Measurements from ENCODE around the gene LRRC8E.
"Not testable (repeated sequence)": the region's sequence is repeated elsewhere in the genome, so short reads cannot be mapped to it uniquely, and the experiment has no call there.

The LRRC8E gene

DNA sequence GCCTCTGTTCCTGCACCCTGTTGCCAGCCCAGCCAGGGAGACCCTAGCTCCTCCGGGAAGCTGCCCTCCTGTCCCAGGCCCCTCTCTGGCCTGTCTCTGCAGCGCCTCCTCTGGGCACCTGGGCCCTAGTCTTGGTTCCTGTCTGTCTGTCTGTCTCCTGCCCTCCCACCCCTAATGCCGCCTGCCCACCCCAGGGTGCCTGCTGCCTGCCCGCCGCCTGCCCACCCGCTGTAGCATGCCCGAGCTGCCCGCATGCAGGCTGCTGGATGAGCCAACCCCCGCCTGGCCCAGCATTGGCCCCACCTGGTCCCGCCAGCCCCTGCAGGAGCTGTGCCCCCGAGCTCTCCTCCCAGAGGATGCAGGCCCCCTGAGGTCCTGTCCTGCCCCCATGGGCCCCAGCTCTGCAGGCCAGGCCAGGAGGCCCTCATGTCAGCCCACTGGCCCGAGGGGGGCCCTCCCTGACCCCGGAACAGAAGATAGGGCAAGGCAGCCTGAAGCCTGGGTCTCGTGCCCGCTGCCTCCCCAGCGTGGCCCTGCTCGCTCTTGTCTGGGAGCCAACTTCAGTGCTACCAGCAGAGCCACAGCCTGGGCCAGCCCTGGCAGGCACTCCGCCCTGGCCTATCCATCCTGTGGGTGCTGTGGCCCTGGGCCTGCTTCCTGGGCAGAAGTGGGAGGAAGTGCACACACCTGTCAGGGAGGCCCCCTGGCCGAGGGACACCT is 20.6 kb downstream of the LRRC8E start:
- no peak for DNase-seq (ENCODE audit: low read depth)

DNA sequence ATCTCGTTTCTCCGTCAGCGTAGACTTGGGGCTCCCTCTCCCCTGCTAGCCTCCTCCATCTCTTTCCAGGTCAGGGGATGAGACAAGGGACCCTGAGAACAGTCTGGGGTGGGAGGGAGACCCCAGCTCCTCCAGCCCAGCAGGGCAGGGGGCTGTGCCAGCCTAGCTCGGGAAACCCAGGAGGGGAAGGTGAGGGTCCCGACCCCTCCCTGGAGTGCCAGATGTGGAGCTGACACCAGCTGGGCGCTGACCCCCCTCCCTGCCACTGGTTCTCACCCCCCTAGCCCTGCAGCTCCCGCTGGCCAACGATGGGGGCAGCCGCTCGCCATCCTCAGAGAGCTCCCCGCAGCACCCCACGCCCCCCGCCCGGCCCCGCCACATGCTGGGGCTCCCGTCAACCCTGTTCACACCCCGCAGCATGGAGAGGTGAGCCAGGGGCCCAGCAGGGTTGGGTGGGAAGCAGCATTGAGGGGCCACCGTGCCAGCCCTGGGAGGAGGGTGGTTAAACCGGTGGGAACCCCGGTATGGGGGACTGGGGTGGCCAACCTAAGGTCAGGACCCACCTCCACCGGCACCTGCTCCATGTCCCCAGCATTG is 21.3 kb downstream of the LRRC8E start:
- DNase-seq (ENCODE audit: low read depth): no peak

- DNase-seq (ENCODE audit: low read depth): no peak
Observed at GRCh38 chr19:7910321-7911161, 22.2 kb downstream of the LRRC8E start.

DNA sequence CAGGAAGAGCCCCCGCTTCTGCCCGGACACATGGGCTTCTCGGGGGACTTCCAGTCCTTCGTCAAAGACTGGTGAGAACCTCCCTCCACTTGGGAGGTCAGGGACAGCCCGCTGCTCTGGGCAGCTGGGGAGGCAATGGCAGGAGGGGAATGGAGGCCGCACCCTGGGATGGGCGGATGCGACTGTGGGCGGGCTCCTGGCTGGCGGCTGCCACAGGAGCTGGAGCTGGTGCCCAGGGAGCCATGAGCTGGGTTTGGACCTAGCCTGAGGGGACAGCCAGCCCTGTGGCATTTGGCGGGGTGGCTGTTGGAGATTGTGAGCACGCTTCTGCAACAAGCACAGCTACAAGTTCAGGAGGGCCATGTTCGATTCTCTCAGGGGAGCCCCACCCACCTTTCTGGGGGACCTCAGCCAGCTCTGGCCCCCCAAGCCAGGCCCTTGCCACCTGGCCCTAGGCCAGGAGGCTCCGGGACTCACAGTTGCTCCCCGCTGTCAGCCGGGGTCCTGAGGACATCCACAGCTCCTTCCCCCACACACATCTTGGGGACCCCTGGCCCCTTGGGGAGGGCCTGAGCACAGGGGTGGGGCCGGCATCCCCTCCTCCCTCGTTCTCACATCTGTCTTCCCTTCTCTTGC is 23.3 kb downstream of the LRRC8E start:
- DNase-seq (ENCODE audit: low read depth): no peak

DNA sequence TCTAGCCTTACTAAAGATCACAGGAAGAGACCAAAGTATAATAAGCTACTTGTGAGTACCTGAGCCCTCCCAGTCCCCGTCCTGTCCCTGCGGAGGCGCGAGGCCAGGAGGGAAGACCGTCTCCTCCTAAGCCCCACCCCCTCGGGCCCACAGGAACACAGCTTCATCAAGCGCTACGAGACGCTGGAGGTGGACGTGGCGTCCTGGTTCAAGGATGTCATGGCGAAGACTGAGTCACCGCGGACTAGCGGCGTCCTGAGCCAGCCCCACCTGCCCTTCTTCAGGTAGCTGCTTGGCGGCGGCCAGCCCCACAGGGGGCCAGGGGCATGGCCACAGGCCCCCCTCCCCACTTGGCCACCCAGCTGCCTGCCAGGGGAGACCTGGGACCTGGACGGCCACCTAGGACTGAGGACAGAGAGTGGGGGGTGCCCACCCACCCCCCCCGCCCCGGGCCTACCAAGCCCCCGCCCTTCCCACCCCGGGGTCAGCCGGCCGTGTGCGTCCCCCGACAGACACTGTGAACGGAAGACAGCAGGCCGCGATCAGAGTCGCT is 23.9 kb downstream of the LRRC8E start:
- DNase-seq (ENCODE audit: low read depth): no peak

DNA sequence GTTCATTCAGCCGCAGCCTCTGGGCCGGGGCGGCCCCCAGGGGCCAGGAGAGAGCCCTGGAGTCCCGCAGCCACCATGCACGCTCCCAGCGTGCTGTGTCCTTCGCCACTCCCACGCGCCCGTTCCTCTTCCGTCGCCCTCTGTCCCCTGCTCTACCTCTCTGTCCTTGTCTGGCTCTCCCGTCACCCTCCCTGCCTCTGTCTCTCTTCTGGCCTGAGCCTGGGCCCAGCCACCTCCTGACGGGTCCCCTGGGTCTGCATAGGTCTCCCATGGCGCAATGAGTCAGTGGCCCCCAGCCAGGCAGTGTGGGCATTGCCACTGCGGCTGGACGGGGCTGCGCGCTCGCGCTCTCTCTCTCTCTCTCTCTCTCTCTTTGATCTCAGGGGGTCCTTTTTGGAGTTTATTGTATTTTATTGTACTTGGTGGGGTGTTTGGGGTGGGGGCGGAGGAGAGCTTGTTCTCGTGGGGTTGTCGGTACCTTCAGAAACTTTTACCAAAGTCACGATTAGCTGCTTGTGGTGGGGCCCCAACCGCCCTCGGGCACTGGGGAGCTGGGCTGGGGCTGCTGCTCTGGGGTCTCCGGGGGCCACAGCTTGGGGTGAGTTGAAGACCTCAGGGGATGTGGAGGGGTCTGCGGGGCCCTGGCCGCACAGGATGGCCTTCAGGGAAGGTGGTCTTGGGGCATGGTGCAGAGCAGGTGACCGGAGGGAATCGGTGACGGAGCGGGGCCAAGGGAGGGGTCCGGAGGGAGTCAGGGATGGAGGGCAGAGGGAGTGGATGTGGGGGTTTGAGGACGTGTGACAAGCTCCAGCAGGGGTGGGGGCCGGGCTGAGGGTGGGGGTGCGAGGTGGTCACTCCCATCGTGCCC is 24.6 kb downstream of the LRRC8E start:
- no peak for DNase-seq (ENCODE audit: low read depth)

- DNase-seq (ENCODE audit: low read depth): no peak
Observed at GRCh38 chr19:7913652-7914051, 25.3 kb downstream of the LRRC8E start.

DNA sequence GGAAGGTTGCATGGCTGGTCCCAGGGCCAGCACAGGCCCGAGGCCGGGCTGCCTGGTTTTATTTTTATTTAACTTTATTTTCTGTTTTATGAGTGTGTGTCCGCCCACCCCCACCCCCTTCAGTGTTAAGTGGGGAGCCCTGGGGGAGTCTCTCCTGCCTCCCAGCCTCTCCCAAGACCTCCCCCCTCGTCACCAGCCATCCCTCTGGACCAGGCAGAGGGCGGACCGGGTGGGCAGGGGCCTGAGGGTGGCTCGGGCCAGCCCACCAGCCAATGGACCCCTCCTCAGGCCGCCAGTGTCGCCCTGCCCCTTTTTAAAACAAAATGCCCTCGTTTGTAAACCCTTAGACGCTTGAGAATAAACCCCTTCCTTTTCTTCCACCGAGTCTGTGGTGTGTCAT is 25.8 kb downstream of the LRRC8E start:
- no peak for DNase-seq (ENCODE audit: low read depth)

DNA sequence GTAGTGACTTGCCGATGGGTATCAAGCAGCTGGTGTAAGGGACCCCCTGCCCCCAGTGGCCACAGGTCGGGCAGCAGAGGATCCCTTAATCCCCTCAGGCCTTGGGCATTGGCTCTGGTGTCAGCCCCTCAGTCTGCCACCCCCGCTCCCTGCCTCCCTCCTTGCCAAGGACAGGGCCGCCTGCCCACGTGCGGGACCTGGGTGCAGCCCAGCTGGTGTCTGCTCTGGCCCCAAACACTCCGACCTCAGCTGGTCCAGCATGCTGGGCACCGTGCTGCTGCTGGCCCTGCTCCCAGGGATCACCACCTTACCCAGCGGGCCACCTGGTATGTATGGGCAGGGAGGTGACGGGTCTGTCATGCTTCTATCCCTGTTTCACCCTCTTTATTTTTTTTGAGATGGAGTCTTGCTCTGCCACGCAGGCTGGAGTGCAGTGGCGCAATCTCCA is 26.3 kb downstream of the LRRC8E start, which contains the start of gene TGFBR3L:
Gene TGFBR3L, plus strand, starts transcription at position 233 of the 448 bp plus-strand sequence.
- no peak for DNase-seq (ENCODE audit: low read depth)

DNA sequence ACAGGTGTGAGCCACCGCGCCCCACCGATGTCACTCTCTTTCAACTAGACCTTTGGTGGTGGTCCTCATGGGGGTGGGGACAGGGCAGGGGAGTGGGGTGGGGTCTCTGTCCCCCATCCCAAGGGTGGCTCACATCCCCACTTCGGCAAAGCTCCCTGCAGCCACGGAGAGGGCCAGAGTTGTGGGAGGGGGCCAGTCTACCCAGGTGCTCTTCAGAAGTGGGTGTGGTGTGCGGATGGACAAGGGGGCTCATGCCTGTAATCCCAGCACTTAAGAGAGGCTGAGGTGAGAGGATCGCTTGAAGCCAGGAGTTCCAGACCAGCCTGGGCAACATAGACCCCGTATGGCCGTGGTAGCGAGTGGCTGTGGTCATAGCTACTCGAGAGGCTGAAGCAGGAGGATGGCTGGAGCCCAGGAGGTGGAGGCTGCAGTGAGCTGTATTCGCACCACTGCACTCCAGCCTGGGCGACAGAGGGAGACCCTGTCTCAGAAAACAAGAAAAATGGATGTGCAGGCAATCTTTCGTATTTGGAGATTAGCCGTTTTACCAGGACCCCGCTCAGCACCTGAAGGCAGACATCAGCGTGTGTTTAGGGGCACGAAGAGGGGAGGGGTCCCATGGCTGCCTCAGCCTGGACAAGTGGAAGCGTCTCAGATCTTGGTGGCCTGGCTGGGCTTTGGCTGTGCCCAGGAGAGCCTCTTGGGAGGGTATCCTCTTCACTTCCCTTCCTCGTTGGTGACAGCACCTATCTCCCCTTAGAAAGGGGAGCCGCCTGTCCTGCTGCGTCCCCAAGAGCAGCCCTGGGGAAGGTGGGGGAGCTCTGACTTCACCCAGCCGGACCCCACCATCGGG is 27.2 kb downstream of the LRRC8E start:
- no peak for DNase-seq (ENCODE audit: low read depth)

- no peak for DNase-seq (ENCODE audit: low read depth)
Observed at GRCh38 chr19:7916103-7916954, 28.0 kb downstream of the LRRC8E start.

DNA sequence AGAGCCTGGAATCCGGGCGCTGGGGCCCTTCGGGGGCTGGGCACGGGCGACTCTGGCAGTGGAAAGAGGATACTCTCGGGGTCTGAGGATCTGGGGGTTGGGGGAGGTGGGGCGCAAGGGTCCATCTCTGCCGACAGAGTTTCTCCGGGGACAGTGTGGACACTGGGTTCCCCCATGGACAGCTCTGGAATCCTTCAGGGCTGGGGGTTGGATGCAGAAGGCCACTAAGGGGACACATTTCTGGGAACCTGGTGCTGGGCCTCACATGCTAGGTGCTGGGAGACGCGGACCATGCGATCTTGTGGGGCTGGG is 28.6 kb downstream of the LRRC8E start:
- no peak for DNase-seq (ENCODE audit: low read depth)

GRCh38 chr19:7917267-7918061 is 29.2 kb downstream of the LRRC8E start:
- DNase-seq (ENCODE audit: low read depth): no peak

GRCh38 chr19:7918062-7918614 is 29.8 kb downstream of the LRRC8E start:
- DNase-seq (ENCODE audit: low read depth): not testable (repeated sequence)

DNA sequence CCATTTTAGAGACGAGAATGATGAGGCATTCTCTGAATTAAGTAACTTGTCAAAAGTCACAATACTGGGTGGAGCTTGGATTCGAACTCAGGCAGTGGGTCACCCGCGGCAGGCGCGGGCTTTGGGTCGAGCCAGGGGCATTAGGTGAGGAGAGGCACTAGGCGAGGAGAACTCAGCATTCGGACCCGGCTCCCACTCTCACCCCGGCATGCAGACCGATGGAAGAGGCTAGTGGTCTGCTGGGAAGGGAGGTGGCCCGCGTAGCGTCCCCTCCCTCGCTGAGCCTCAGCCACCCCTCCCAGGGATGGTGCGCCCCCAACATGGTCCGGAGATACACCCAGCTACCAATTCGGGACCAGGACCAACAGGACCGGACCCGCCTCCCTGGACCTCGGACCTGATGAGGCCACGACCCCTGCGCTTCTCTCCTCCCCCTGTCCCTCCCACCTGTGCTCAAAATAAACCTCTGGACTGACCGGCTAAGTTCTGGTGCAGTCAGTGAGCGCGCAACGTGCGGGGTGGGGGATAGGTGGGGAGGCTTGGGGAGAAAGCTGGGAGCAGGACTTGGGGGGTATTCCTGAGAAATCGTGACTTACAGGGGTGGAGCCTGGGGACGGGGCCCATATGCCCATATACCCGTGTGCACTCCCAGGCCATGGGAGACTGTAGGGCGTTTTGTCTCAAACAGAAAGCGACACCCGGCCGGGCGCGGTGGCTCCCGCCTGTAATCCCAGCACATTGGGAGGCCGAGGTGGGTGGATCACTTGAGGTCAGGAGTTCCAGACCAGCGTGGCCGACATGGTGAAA is 30.5 kb downstream of the LRRC8E start:
- DNase-seq (ENCODE audit: low read depth): no peak

DNA sequence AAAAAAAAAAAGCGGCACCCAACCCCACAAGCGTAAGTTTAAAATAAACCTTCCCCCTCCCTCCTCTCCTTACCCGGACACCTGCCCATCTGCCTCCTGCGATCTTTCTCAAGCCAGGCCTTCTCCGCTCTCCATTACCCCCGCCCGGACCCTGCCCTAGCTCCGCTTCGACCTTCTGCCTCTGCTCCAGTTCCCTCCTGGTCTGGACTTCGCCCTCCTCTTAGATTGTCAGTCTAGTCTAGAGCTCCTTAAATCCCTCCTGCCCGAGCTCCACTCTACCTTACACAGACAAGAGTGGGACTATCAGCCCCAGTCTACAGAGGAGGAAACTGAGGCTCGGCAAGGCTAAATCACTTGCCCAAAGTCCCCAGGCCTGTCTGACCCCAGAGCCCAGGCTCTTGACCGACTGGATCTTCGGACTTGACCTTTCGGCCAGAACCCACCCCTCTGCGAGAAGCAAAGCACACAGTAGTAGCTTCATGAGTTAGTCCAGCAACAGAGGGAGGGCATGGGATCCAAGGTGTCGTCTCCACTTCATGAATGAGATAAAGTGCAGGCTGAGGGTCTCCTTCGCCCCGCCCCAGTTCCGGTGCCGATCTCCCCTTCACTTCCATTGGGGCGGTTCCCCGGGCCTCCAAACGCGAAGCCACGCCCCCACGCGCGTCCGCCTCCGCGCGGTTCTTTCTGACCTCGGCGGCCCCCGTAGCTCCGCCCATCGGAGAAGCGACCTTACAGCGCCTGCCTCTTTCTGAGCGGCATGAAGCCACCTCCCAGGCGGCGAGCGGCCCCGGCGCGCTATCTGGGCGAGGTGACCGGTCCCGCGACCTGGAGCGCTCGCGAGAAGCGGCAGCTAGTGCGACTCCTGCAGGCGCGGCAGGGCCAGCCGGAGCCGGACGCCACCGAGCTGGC is 31.6 kb downstream of the LRRC8E start, which contains the start of gene SNAPC2:
Gene SNAPC2, plus strand, starts transcription at position 729 of the 909 bp plus-strand sequence. Its CDS starts 29 bp downstream, at position 758.
- peak; percentile 78 for DNase-seq (ENCODE audit: low read depth)

Data from HS-27A (cell line).